ENCODE data around the gene CAMTA1. TPM values are rescaled to one million over a fixed set of nuclear protein-coding genes. Genes with fewer than 3 reads are reported as not detected.

The CAMTA1 gene
- total RNA-seq, 1 donor from 2014 or later = 268 TPM

GRCh38 chr1:6869545-6869944 is 84.3 kb downstream of the CAMTA1 start:
- H3K4me1 ChIP-seq = peaks cover 45% of the 10 kb centered on the region
- peak overlapping the region; percentile 36 for H3K4me2 ChIP-seq
- H3K36me3 Mint-ChIP-seq = peaks cover 4% of the 10 kb centered on the region
- H3K27me3 ChIP-seq = no peaks in the 10 kb centered on the region
- no peak overlapping the region for H3K4me3 ChIP-seq
- H3K27ac Mint-ChIP-seq = peak overlapping the region; percentile 33
- peak overlapping the region; percentile 66 for H3K27ac ChIP-seq
- no peaks in the 10 kb centered on the region for H3K27me3 Mint-ChIP-seq (ENCODE audit: insufficient read depth, low read depth)
- no peak overlapping the region for H2AFZ ChIP-seq (replicated peaks)
- peaks cover 46% of the 10 kb centered on the region for H4K20me1 ChIP-seq (ENCODE audit: low read depth)
- peaks cover 68% of the 10 kb centered on the region for H3K4me1 Mint-ChIP-seq
- no peaks in the 10 kb centered on the region for H3K9me3 ChIP-seq (ENCODE audit: low read depth)
- H3K4me3 Mint-ChIP-seq = no peak overlapping the region
- no peak for DNase-seq (ENCODE audit: low spot score)
- H3K36me3 ChIP-seq = no peaks in the 10 kb centered on the region
- peaks cover 75% of the 10 kb centered on the region for H3K79me2 ChIP-seq (ENCODE audit: low read depth)
- TF ChIP-seq CTCF (IDR thresholded peaks at IDR 0.05) = no peak
- no peak for TF ChIP-seq EZH2phosphoT487 (IDR thresholded peaks at IDR 0.05)
- TF ChIP-seq EZH2 (IDR thresholded peaks at IDR 0.05) = no peak
- no peak overlapping the region for H3K9ac ChIP-seq
- peaks cover 25% of the 10 kb centered on the region for H3F3A ChIP-seq (ENCODE audit: low read depth)
- no peaks in the 10 kb centered on the region for H3K9me3 Mint-ChIP-seq

- Mint-ChIP-seq H3K4me1 (peaks cover 71% of the 10 kb centered on the region), H3K36me3 (peaks cover 2% of the 10 kb centered on the region), H3K9me3 (no peaks in the 10 kb centered on the region), H3K27ac (peak overlapping the region; percentile 33), H3K4me3 (no peak overlapping the region), H3K27me3 (ENCODE audit: insufficient read depth, low read depth) (no peaks in the 10 kb centered on the region)
- TF ChIP-seq EZH2 (IDR thresholded peaks at IDR 0.05) = no peak
- TF ChIP-seq EZH2phosphoT487 (IDR thresholded peaks at IDR 0.05) = no peak
- no peak for TF ChIP-seq CTCF (IDR thresholded peaks at IDR 0.05)
- Histone ChIP-seq H3K27ac (no peak overlapping the region), H3K4me3 (no peak overlapping the region), H2AFZ (replicated peaks) (no peak overlapping the region), H3K79me2 (ENCODE audit: low read depth) (peaks cover 70% of the 10 kb centered on the region), H3K27me3 (no peaks in the 10 kb centered on the region), H3F3A (ENCODE audit: low read depth) (peaks cover 23% of the 10 kb centered on the region), H3K4me1 (peaks cover 45% of the 10 kb centered on the region), H3K36me3 (no peaks in the 10 kb centered on the region), H4K20me1 (ENCODE audit: low read depth) (peaks cover 45% of the 10 kb centered on the region), H3K9ac (no peak overlapping the region), H3K9me3 (ENCODE audit: low read depth) (no peaks in the 10 kb centered on the region), H3K4me2 (no peak overlapping the region)
- no peak for DNase-seq (ENCODE audit: low spot score)
Measured at GRCh38 chr1:6870086-6870485, 84.8 kb downstream of the CAMTA1 start.

GRCh38 chr1:6870571-6870970 is 85.3 kb downstream of the CAMTA1 start:
- H3K79me2 ChIP-seq (ENCODE audit: low read depth) = peaks cover 65% of the 10 kb centered on the region
- peaks cover 45% of the 10 kb centered on the region for H3K4me1 ChIP-seq
- H3K27me3 Mint-ChIP-seq (ENCODE audit: insufficient read depth, low read depth) = no peaks in the 10 kb centered on the region
- peaks cover 19% of the 10 kb centered on the region for H3F3A ChIP-seq (ENCODE audit: low read depth)
- TF ChIP-seq CTCF (IDR thresholded peaks at IDR 0.05) = no peak
- no peak for TF ChIP-seq EZH2phosphoT487 (IDR thresholded peaks at IDR 0.05)
- no peak for TF ChIP-seq EZH2 (IDR thresholded peaks at IDR 0.05)
- H3K27me3 ChIP-seq = no peaks in the 10 kb centered on the region
- H3K9me3 ChIP-seq (ENCODE audit: low read depth) = no peaks in the 10 kb centered on the region
- peaks cover 2% of the 10 kb centered on the region for H3K36me3 Mint-ChIP-seq
- no peak for DNase-seq (ENCODE audit: low spot score)
- peaks cover 40% of the 10 kb centered on the region for H4K20me1 ChIP-seq (ENCODE audit: low read depth)
- no peak overlapping the region for H3K4me3 Mint-ChIP-seq
- H3K4me3 ChIP-seq = no peak overlapping the region
- no peak overlapping the region for H3K9ac ChIP-seq
- H3K36me3 ChIP-seq = no peaks in the 10 kb centered on the region
- H3K27ac Mint-ChIP-seq = no peak overlapping the region
- no peaks in the 10 kb centered on the region for H3K9me3 Mint-ChIP-seq
- no peak overlapping the region for H3K4me2 ChIP-seq
- peaks cover 74% of the 10 kb centered on the region for H3K4me1 Mint-ChIP-seq
- H2AFZ ChIP-seq (replicated peaks) = no peak overlapping the region
- H3K27ac ChIP-seq = no peak overlapping the region

All from neural progenitor cell (in vitro differentiated cells).